K562 (cell line): ENCODE measurements around the gene SUCNR1. TPM values are rescaled to one million over a fixed set of nuclear protein-coding genes. Genes with fewer than 3 reads are reported as not detected.
A peak's percentile ranks its signal among the peaks of the same experiment; 100 is the strongest.

Experiments
- ATAC-seq: fragments of 200-7000 bp; cut with Tn5 transposase; 3 replicates; pipeline ENCODE4 v1.9.1; 2020; ENCODE audit warnings: moderate library complexity
- BruUV-seq: library from RNA; stranded (reverse); fragments of 400-500 nt; replicated peaks from 2 replicates; lab custom pipeline; 2021; lab: Mats Ljungman, UMichigan
- CTCF ChIA-PET: fragments of 300-600 bp; formaldehyde crosslinking; extraction: SDS; loops from one replicate; lab custom pipeline; 2021; ENCODE audit warnings: low intra/inter-chr PET ratio; lab: Yijun Ruan, JAX
- POLR2A ChIA-PET: fragments of 300-600, 350-650 bp; sonication (Branson Sonifier 250); formaldehyde crosslinking; extraction: SDS; loops from one replicate; lab custom pipeline; 2021; ENCODE audit warnings: antibody characterized with exemption, inconsistent platforms; lab: Yijun Ruan, JAX
- DNase-seq, 4 experiments: peaks; one replicate each; pipeline versions ENCODE4 v3.0.0 to v3.0.0-alpha.2; 2011 to 2018; ENCODE audit warnings: low spot score in 3 of 4, mixed read lengths in 3 of 4; ENCODE audit errors: extremely low read depth in 1 of 4
- FAIRE-seq: peaks from 2 replicates; lab custom pipeline; 2011; peaks lifted over from hg19 to GRCh38; lab: Jason Lieb, UNC
- H2AFZ ChIP-seq: 2 replicates; pipeline ENCODE4 v1.6.0; 2011; ENCODE audit warnings: low read depth, low read length, control low read depth, inconsistent platforms
- H3K27ac ChIP-seq: fragments of 200-600 bp; 3 replicates; pipeline ENCODE4 v1.8.0; 2011; ENCODE audit warnings: low read depth, mild to moderate bottlenecking, control low read depth, inconsistent platforms, low read length, moderate library complexity, mixed read lengths; ENCODE audit errors: extremely low read depth
- H3K27me3 ChIP-seq, 2 experiments: fragments of 300-600 bp in 1 of 2; 2 replicates in 1 of 2; 3 replicates in 1 of 2; pipeline versions ENCODE4 v1.6.0 to v1.8.0; 2011; ENCODE audit warnings: inconsistent platforms in 2 of 2, low read length in 2 of 2, mild to moderate bottlenecking in 1 of 2, mixed read lengths in 1 of 2, moderate library complexity in 1 of 2; ENCODE audit not compliant: control insufficient read depth in 2 of 2, insufficient read depth in 2 of 2
- H3K36me3 ChIP-seq: fragments of 300-600 bp; 3 replicates; pipeline ENCODE4 v1.8.0; 2011; ENCODE audit warnings: mild to moderate bottlenecking, low read length, inconsistent platforms; ENCODE audit not compliant: control insufficient read depth, insufficient read depth
- H3K4me1 ChIP-seq, 2 experiments: fragments of 200-600 bp in 1 of 2; replicated peaks in 1 of 2; 2 replicates in 1 of 2; 3 replicates in 1 of 2; pipeline versions ENCODE4 v1.5.1 to v1.8.0; 2011; ENCODE audit warnings: inconsistent platforms in 2 of 2, low read length in 2 of 2, mild to moderate bottlenecking in 1 of 2, mixed read lengths in 1 of 2, moderate library complexity in 1 of 2; ENCODE audit not compliant: control insufficient read depth in 2 of 2, insufficient read depth in 2 of 2
- H3K4me2 ChIP-seq: 2 replicates; pipeline ENCODE4 v1.6.1; 2011; ENCODE audit warnings: low read length, control low read depth, inconsistent platforms, mixed read lengths; ENCODE audit not compliant: insufficient read depth
- H3K4me3 ChIP-seq: fragments of 200-600 bp; sonication (generic), shearing (Covaris generic); 2 replicates; pipeline ENCODE4 v1.5.1; 2016; ENCODE audit warnings: control low read depth, inconsistent platforms
- H3K79me2 ChIP-seq: fragments of 200-600 bp; 3 replicates; pipeline ENCODE4 v1.8.0; 2011; ENCODE audit warnings: low read length, inconsistent platforms; ENCODE audit not compliant: control insufficient read depth, insufficient read depth
- H3K9ac ChIP-seq, 2 experiments: 2 replicates each; pipeline versions ENCODE4 v1.6.0 to v1.6.1; 2011; ENCODE audit warnings: low read depth in 2 of 2, low read length in 2 of 2, control low read depth in 1 of 2, inconsistent platforms in 1 of 2, mild to moderate bottlenecking in 1 of 2, mixed read lengths in 1 of 2; ENCODE audit not compliant: insufficient read depth in 1 of 2
- H3K9me1 ChIP-seq: one replicate; pipeline ENCODE4 v1.6.0; 2011; ENCODE audit warnings: inconsistent platforms, mild to moderate bottlenecking, low read length, moderate library complexity; ENCODE audit not compliant: control insufficient read depth, insufficient read depth
- H3K9me3 ChIP-seq: replicated peaks from 2 replicates; pipeline ENCODE4 v1.5.1; 2011; ENCODE audit warnings: low read depth, low read length, inconsistent platforms; ENCODE audit not compliant: control insufficient read depth, insufficient read depth
- H4K20me1 ChIP-seq: replicated peaks from 2 replicates; pipeline ENCODE4 v1.6.1; 2011; ENCODE audit warnings: low read length, inconsistent platforms, mixed read lengths; ENCODE audit not compliant: control insufficient read depth, insufficient read depth
- ESRRA ChIP-seq: fragments of 450-650 bp; IDR thresholded peaks from 2 replicates; pipeline ENCODE4 v1.6.1; 2014; ENCODE audit warnings: low read depth, mild to moderate bottlenecking, moderate library complexity, borderline replicate concordance
- MAX ChIP-seq: sonication (generic); formaldehyde crosslinking; IDR thresholded peaks from 2 replicates; pipeline ENCODE4 v1.9.0; 2022; ENCODE audit warnings: mild to moderate bottlenecking, missing genetic modification reagents
- WGBS: fragments of 100-300 bp; shearing (Covaris generic); methylation state at CpG from one replicate; pipeline ENCODE4 v1.1.6; 2016; ENCODE audit warnings: low coverage, mixed read lengths; ENCODE audit not compliant: insufficient coverage; ENCODE audit errors: missing lambda C conversion rate; 5-methylcytosine and 5-hydroxymethylcytosine counted together
- in situ Hi-C: fragments of 300-500 bp; cut with MboI; formaldehyde crosslinking; loops from 4 replicates; pipeline ENCODE4 v1.15.0; 2018; ENCODE audit warnings: inconsistent platforms, mixed read lengths
- intact Hi-C: fragments of 100-400 bp; cut with micrococcal nuclease; formaldehyde crosslinking; loops from 2 replicates; pipeline ENCODE4 v1.14.2; 2022
- polyA plus RNA-seq, 8 experiments: library from polyadenylated mRNA; depleted of rRNA in 4 of 8; stranded (reverse) in 5 of 8; unstranded in 3 of 8; fragments of >200 nt; fragmentation: Nextera tagmentation in 2 of 8; fragmentation: Illumina TruSeq in 1 of 8; extraction: Ambion mirVana in 2 of 8; extraction: Trizol in 1 of 8; gene quantifications; 2 replicates each; pipeline versions ENCODE4 v1.2.1 to v1.2.3, GENCODE V29; 2011 to 2014; ENCODE audit warnings: inconsistent platforms in 1 of 8, missing spikeins in 1 of 8
- total RNA-seq, 7 experiments: library from RNA; depleted of rRNA in 6 of 7; stranded (reverse); fragments of >200 nt in 6 of 7; fragmentation: Illumina TruSeq in 2 of 7; extraction: Trizol in 2 of 7; gene quantifications; 2 replicates each; pipeline versions ENCODE4 v1.2.1 to v1.2.3, GENCODE V29; 2011 to 2021; ENCODE audit warnings: low replicate concordance in 1 of 7

Gene SUCNR1
- total and polyA plus RNA-seq, 9 of the 15 experiments (the other 6 are each of a cell fraction or from before 2014, with no cell fraction given) = 0.04 to 0.54 (median 0.13) TPM

GRCh38 chr3:151895478-151896241, 22.2 kb downstream of the SUCNR1 start:
- H3K9ac ChIP-seq = no peak overlapping the region
- intact Hi-C loops = no loop called here
- no peaks in the 10 kb centered on the region for H3K9me1 ChIP-seq
- 10% methylated on average over 4 of the region's 4 CpGs for WGBS
- H3K4me2 ChIP-seq = no peak overlapping the region
- TF ChIP-seq MAX (CRISPR knock-in tag) (no peak), ESRRA (0 out of 2 replicates have a peak, but pooled peaks have one; percentile 47)
- TF ChIP-seq, all 486 proteins: peak for 1
- DNase-seq = no peak
- H4K20me1 ChIP-seq = no peaks in the 10 kb centered on the region
- no peak for ATAC-seq
- H3K79me2 ChIP-seq = no peaks in the 10 kb centered on the region
- H3K36me3 ChIP-seq = no peaks in the 10 kb centered on the region
- no peak for FAIRE-seq
- no peaks in the 10 kb centered on the region for H3K27me3 ChIP-seq
- H2AFZ ChIP-seq = peak overlapping the region; percentile 63; the same call in 1 of the 2 replicates
- ChIA-PET CTCF (no interaction called here), POLR2A (no interaction called here)
- H3K4me3 ChIP-seq = no peak overlapping the region
- BruUV-seq = no TSS peak
- in situ Hi-C loops = no loop called here
- H3K4me1 ChIP-seq = peaks cover 0 to 5% of the 10 kb centered on the region in 2 experiments; a peak in 4 of 5 replicates
- H3K9me3 ChIP-seq = no peaks in the 10 kb centered on the region
- no peak overlapping the region for H3K27ac ChIP-seq
